HFFc6 (cell line): ENCODE data around the gene PTPRM. TPM values are rescaled to one million over a fixed set of nuclear protein-coding genes. Genes with fewer than 3 reads are reported as not detected.

Experiments
- DNase-seq: peaks from one replicate; pipeline ENCODE4 v3.0.0-alpha.2; 2018
- H3K27ac Mint-ChIP-seq: 2 replicates; pipeline ENCODE4 v1.8.0; 2020; ENCODE audit warnings: mild to moderate bottlenecking, mixed read lengths
- H3K27me3 Mint-ChIP-seq: 2 replicates; pipeline ENCODE4 v1.8.0; 2021; ENCODE audit warnings: mild to moderate bottlenecking, moderate library complexity, mixed read lengths; ENCODE audit not compliant: insufficient read depth
- H3K36me3 Mint-ChIP-seq: 2 replicates; pipeline ENCODE4 v1.8.0; 2021; ENCODE audit warnings: low read depth, mixed read lengths
- H3K4me1 Mint-ChIP-seq: 2 replicates; pipeline ENCODE4 v1.8.0; 2020; ENCODE audit warnings: low read depth, mixed read lengths
- H3K4me3 Mint-ChIP-seq: 2 replicates; pipeline ENCODE4 v1.8.0; 2020; ENCODE audit warnings: mild to moderate bottlenecking, moderate library complexity, mixed read lengths
- H3K9me3 Mint-ChIP-seq: 2 replicates; pipeline ENCODE4 v1.8.0; 2020; ENCODE audit warnings: mild to moderate bottlenecking, mixed read lengths
- CTCF ChIP-seq: fragments of 200-600 bp; sonication (generic); IDR thresholded peaks from 2 replicates; pipeline ENCODE4 v1.5.0; 2021; ENCODE audit warnings: antibody characterized with exemption, mild to moderate bottlenecking
- total RNA-seq, 6 experiments: library from RNA; stranded (reverse); fragmentation: NEBNext Ultra II Directional; extraction: Animal tissue kit (Norgen Biotek cat#: 25700); gene quantifications; 2 replicates in 1 of 6; 3 replicates in 5 of 6; pipeline ENCODE4 v1.2.3, GENCODE V29; 2021

Gene PTPRM
- total RNA-seq, 6 experiments from 2014 or later = 39.4 to 49.8 (median 43.8) TPM

GRCh38 chr18:7658701-7659100 lies 91.6 kb downstream of the PTPRM start:
- no peak for DNase-seq
- H3K4me1 Mint-ChIP-seq = peaks cover 25% of the 10 kb centered on the region
- no peaks in the 10 kb centered on the region for H3K27me3 Mint-ChIP-seq
- H3K4me3 Mint-ChIP-seq = no peak overlapping the region
- no peaks in the 10 kb centered on the region for H3K9me3 Mint-ChIP-seq
- no peak for TF ChIP-seq CTCF
- H3K27ac Mint-ChIP-seq = no peak overlapping the region
- no peaks in the 10 kb centered on the region for H3K36me3 Mint-ChIP-seq

GRCh38 chr18:7661207-7661606 lies 94.1 kb downstream of the PTPRM start:
- DNase-seq = no peak
- no peaks in the 10 kb centered on the region for H3K9me3 Mint-ChIP-seq
- H3K4me3 Mint-ChIP-seq = no peak overlapping the region
- no peak overlapping the region for H3K27ac Mint-ChIP-seq
- no peak for TF ChIP-seq CTCF
- no peaks in the 10 kb centered on the region for H3K27me3 Mint-ChIP-seq
- no peaks in the 10 kb centered on the region for H3K36me3 Mint-ChIP-seq
- H3K4me1 Mint-ChIP-seq = peaks cover 25% of the 10 kb centered on the region

- Mint-ChIP-seq H3K27ac (no peak overlapping the region), H3K9me3 (no peaks in the 10 kb centered on the region), H3K27me3 (no peaks in the 10 kb centered on the region; the same call in 1 of the 2 replicates), H3K4me1 (peaks cover 12% of the 10 kb centered on the region), H3K4me3 (no peak overlapping the region), H3K36me3 (no peaks in the 10 kb centered on the region)
- no peak for DNase-seq
- no peak for TF ChIP-seq CTCF
Measured at GRCh38 chr18:7662866-7663265, 95.8 kb downstream of the PTPRM start.

- no peak for TF ChIP-seq CTCF
- Mint-ChIP-seq H3K27me3 (no peaks in the 10 kb centered on the region; the same call in 1 of the 2 replicates), H3K9me3 (no peaks in the 10 kb centered on the region), H3K27ac (no peak overlapping the region), H3K36me3 (no peaks in the 10 kb centered on the region), H3K4me3 (no peak overlapping the region), H3K4me1 (peaks cover 14% of the 10 kb centered on the region)
- DNase-seq = no peak
Measured at GRCh38 chr18:7663366-7664312, 96.5 kb downstream of the PTPRM start.

- no peak overlapping the region for H3K27ac Mint-ChIP-seq
Measured at GRCh38 chr18:7666195-7666776, 99.2 kb downstream of the PTPRM start.

More at GRCh38 chr18:7666195-7666776, 99.2 kb downstream of the PTPRM start:
- no peaks in the 10 kb centered on the region for H3K9me3 Mint-ChIP-seq
- H3K4me1 Mint-ChIP-seq = peaks cover 11% of the 10 kb centered on the region
- peak; percentile 27; the same call in 1 of the 2 replicates for TF ChIP-seq CTCF
- DNase-seq = no peak
- H3K4me3 Mint-ChIP-seq = no peak overlapping the region
- H3K27me3 Mint-ChIP-seq = no peaks in the 10 kb centered on the region; the same call in 1 of the 2 replicates
- H3K36me3 Mint-ChIP-seq = no peaks in the 10 kb centered on the region
